ENCODE measurements around the gene KCNK7. TPM values are rescaled to one million over a fixed set of nuclear protein-coding genes. Genes with fewer than 3 reads are reported as not detected.

KCNK7 gene
- total RNA-seq, 1 experiment from 2014 or later = 1.8 TPM

- H2AFZ ChIP-seq (ENCODE audit: low read length) = no peak overlapping the region
- no peak overlapping the region for H3K18ac ChIP-seq (ENCODE audit: insufficient read length, low read depth, low read length)
- no peak overlapping the region for H3K27ac ChIP-seq (ENCODE audit: insufficient read length, low read depth, low read length)
- no peak overlapping the region for H3K4me2 ChIP-seq (ENCODE audit: insufficient read depth, insufficient read length, low read length)
- H3K27me3 ChIP-seq (ENCODE audit: insufficient read depth, low read length) = no peaks in the 10 kb centered on the region; the same call in 1 of the 2 replicates
- no peak overlapping the region for H2AK5ac ChIP-seq (ENCODE audit: insufficient read length, low read length)
- H2BK12ac ChIP-seq (ENCODE audit: insufficient read length, low read depth, low read length) = no peak overlapping the region
- no CpG with 5 or more reads among the region's 6 CpGs for WGBS (ENCODE audit: extremely low coverage, insufficient read length, low lambda C conversion rate)
- H2BK5ac ChIP-seq (ENCODE audit: insufficient read length, low read length) = no peak overlapping the region
- no peak overlapping the region for H4K5ac ChIP-seq (ENCODE audit: insufficient read length, low read depth, low read length)
- peak overlapping the region in 1 of 2 experiments; percentile 62; a peak in 3 of 5 replicates for H3K4me3 Mint-ChIP-seq
- no peaks in the 10 kb centered on the region for H3K79me2 ChIP-seq (ENCODE audit: insufficient read depth, low read length)
- H4K20me1 ChIP-seq (ENCODE audit: control insufficient read depth, insufficient read depth, insufficient read length) = no peaks in the 10 kb centered on the region
- H3K23me2 ChIP-seq (ENCODE audit: insufficient read length, low read depth, low read length, poor library complexity, severe bottlenecking) = no peaks in the 10 kb centered on the region
- H3K79me1 ChIP-seq (ENCODE audit: insufficient read depth, low read depth, low read length, poor library complexity, severe bottlenecking) = no peaks in the 10 kb centered on the region
- peaks cover 62% of the 10 kb centered on the region for H3K27me3 Mint-ChIP-seq (ENCODE audit: low read depth)
- no peaks in the 10 kb centered on the region for H3K9me3 ChIP-seq (ENCODE audit: control insufficient read depth, low read depth, low read length)
- no peak for DNase-seq
- H3K36me3 Mint-ChIP-seq (ENCODE audit: insufficient read depth in 1 of 3, low read depth in 3 of 3) = no peaks in the 10 kb centered on the region
- no peak overlapping the region for H3K23ac ChIP-seq (ENCODE audit: insufficient read length, low read depth, low read length)
- TF ChIP-seq CTCF (conservative IDR thresholded peaks at IDR 0.05) = no peak
- H4K91ac ChIP-seq (ENCODE audit: insufficient read length, low read depth, low read length) = no peak overlapping the region
- no peaks in the 10 kb centered on the region; a peak in 1 of 5 replicates for H3K9me3 Mint-ChIP-seq
- no peak overlapping the region for H3K14ac ChIP-seq (ENCODE audit: insufficient read depth, low read length)
- peaks cover 57 to 70% of the 10 kb centered on the region in 2 experiments for H3K4me1 Mint-ChIP-seq
- no peak overlapping the region for H3K27ac Mint-ChIP-seq
- no peak overlapping the region for H2BK15ac ChIP-seq (ENCODE audit: low read depth, low read length)
- H3T11ph ChIP-seq (ENCODE audit: low read length) = no peak overlapping the region
- no peak overlapping the region for H3K56ac ChIP-seq (ENCODE audit: insufficient read length, low read depth, low read length)
- no peak overlapping the region for H3K4ac ChIP-seq (ENCODE audit: low read depth, low read length)
- H4K8ac ChIP-seq (replicated peaks; ENCODE audit: insufficient read length, low read depth, low read length) = no peak overlapping the region
- no peak overlapping the region for H2BK20ac ChIP-seq (ENCODE audit: low read depth, low read length, poor library complexity, severe bottlenecking)
- H2BK120ac ChIP-seq (ENCODE audit: low read depth, low read length, poor library complexity, severe bottlenecking) = no peak overlapping the region
- H3K9ac ChIP-seq (ENCODE audit: extremely low read depth, insufficient read length, low read length) = no peak overlapping the region
- peaks cover 11% of the 10 kb centered on the region; the same call in 1 of the 2 replicates for H3K4me1 ChIP-seq (ENCODE audit: insufficient read depth, low read length)
Measured at GRCh38 chr11:65555693-65556231, 39.8 kb downstream of the KCNK7 start.
